ENCODE measurements around the gene TBCD.

GRCh38 chr17:82923366-82924113 is 171.7 kb downstream of the TBCD start:
- TF ChIP-seq RORB (CRISPR knock-in tag; IDR thresholded peaks at IDR 0.05): no peak
- no peak for TF ChIP-seq STAT6 (CRISPR knock-in tag; conservative IDR thresholded peaks at IDR 0.05; ENCODE audit: low read depth)
- TF ChIP-seq CTCF (IDR thresholded peaks at IDR 0.05): no peak
- no peak for TF ChIP-seq ESRRA (CRISPR knock-in tag; IDR thresholded peaks at IDR 0.05; ENCODE audit: borderline replicate concordance)
- TF ChIP-seq USF2 (CRISPR knock-in tag; IDR thresholded peaks at IDR 0.05): no peak
